ENCODE data around the gene RHAG.
"Not testable (repeated sequence)": the region's sequence is repeated elsewhere in the genome, so short reads cannot be mapped to it uniquely, and the experiment has no call there.

Gene RHAG

GRCh38 chr6:49636713-49637349, at the start of gene RHAG:
RHAG (minus strand) TSS chr6:49636839; CDS start chr6:49636812, 27 bp downstream.
- no peak for DNase-seq (ENCODE audit: low spot score)
- H3K4me3 Mint-ChIP-seq, result no peak within 1 kb of the TSS
- no peaks in the 10 kb centered on the region for H3K27me3 Mint-ChIP-seq (ENCODE audit: low read depth)
- no peak within 1 kb of the TSS for H3K27ac Mint-ChIP-seq
- no peaks in the 10 kb centered on the region for H3K4me1 Mint-ChIP-seq (ENCODE audit: low read depth)
- no peaks in the 10 kb centered on the region for H3K36me3 Mint-ChIP-seq (ENCODE audit: low read depth)
- H3K9me3 Mint-ChIP-seq, result no peaks in the 10 kb centered on the region

GRCh38 chr6:49676671-49677281, 40.1 kb upstream of the RHAG start:
- Mint-ChIP-seq H3K36me3 (ENCODE audit: low read depth) (no peaks in the 10 kb centered on the region), H3K27me3 (ENCODE audit: low read depth) (no peaks in the 10 kb centered on the region), H3K27ac (no peak overlapping the region), H3K9me3 (peaks cover 4% of the 10 kb centered on the region), H3K4me3 (no peak overlapping the region), H3K4me1 (ENCODE audit: low read depth) (no peaks in the 10 kb centered on the region)
- DNase-seq (ENCODE audit: low spot score), result no peak

- no peak overlapping the region for H3K27ac Mint-ChIP-seq
- H3K36me3 Mint-ChIP-seq (ENCODE audit: low read depth), result no peaks in the 10 kb centered on the region
- no peaks in the 10 kb centered on the region for H3K27me3 Mint-ChIP-seq (ENCODE audit: low read depth)
- H3K4me1 Mint-ChIP-seq (ENCODE audit: low read depth), result no peaks in the 10 kb centered on the region
- H3K9me3 Mint-ChIP-seq, result peaks cover 8% of the 10 kb centered on the region
- DNase-seq (ENCODE audit: low spot score), result no peak
- no peak overlapping the region for H3K4me3 Mint-ChIP-seq
Measured at GRCh38 chr6:49675816-49676215, 39.2 kb upstream of the RHAG start.

GRCh38 chr6:49668083-49668511, 31.5 kb upstream of the RHAG start:
- Mint-ChIP-seq H3K4me1 (ENCODE audit: low read depth) (peaks cover 2% of the 10 kb centered on the region), H3K27ac (no peak overlapping the region), H3K36me3 (ENCODE audit: low read depth) (no peaks in the 10 kb centered on the region), H3K27me3 (ENCODE audit: low read depth) (no peaks in the 10 kb centered on the region), H3K9me3 (peaks cover 8% of the 10 kb centered on the region), H3K4me3 (no peak overlapping the region)
- DNase-seq (ENCODE audit: low spot score), result no peak

GRCh38 chr6:49666930-49667757, 30.5 kb upstream of the RHAG start:
- H3K27ac Mint-ChIP-seq, result no peak overlapping the region
- peaks cover 7% of the 10 kb centered on the region for H3K9me3 Mint-ChIP-seq
- no peak for DNase-seq (ENCODE audit: low spot score)
- H3K27me3 Mint-ChIP-seq (ENCODE audit: low read depth), result no peaks in the 10 kb centered on the region
- H3K4me3 Mint-ChIP-seq, result no peak overlapping the region
- peaks cover 2% of the 10 kb centered on the region for H3K4me1 Mint-ChIP-seq (ENCODE audit: low read depth)
- no peaks in the 10 kb centered on the region for H3K36me3 Mint-ChIP-seq (ENCODE audit: low read depth)

GRCh38 chr6:49666480-49666879, 29.8 kb upstream of the RHAG start:
- no peak overlapping the region for H3K27ac Mint-ChIP-seq
- H3K36me3 Mint-ChIP-seq (ENCODE audit: low read depth), result no peaks in the 10 kb centered on the region
- no peaks in the 10 kb centered on the region for H3K27me3 Mint-ChIP-seq (ENCODE audit: low read depth)
- no peak overlapping the region for H3K4me3 Mint-ChIP-seq
- peaks cover under 1% of the 10 kb centered on the region for H3K9me3 Mint-ChIP-seq
- H3K4me1 Mint-ChIP-seq (ENCODE audit: low read depth), result peaks cover 2% of the 10 kb centered on the region
- no peak for DNase-seq (ENCODE audit: low spot score)

- Mint-ChIP-seq H3K9me3 (no peaks in the 10 kb centered on the region), H3K27ac (no peak overlapping the region), H3K4me1 (ENCODE audit: low read depth) (peaks cover 2% of the 10 kb centered on the region), H3K27me3 (ENCODE audit: low read depth) (no peaks in the 10 kb centered on the region), H3K36me3 (ENCODE audit: low read depth) (no peaks in the 10 kb centered on the region), H3K4me3 (no peak overlapping the region)
- no peak for DNase-seq (ENCODE audit: low spot score)
Measured at GRCh38 chr6:49664817-49665216, 28.2 kb upstream of the RHAG start.

- H3K36me3 Mint-ChIP-seq (ENCODE audit: low read depth); H3K4me3 Mint-ChIP-seq; H3K27ac Mint-ChIP-seq; H3K9me3 Mint-ChIP-seq; DNase-seq (ENCODE audit: low spot score); H3K4me1 Mint-ChIP-seq (ENCODE audit: low read depth); H3K27me3 Mint-ChIP-seq (ENCODE audit: low read depth): not testable (repeated sequence)
Measured at GRCh38 chr6:49664054-49664453, 27.4 kb upstream of the RHAG start.

GRCh38 chr6:49662892-49663261, 26.2 kb upstream of the RHAG start:
- no peak for DNase-seq (ENCODE audit: low spot score)
- Mint-ChIP-seq H3K9me3 (no peaks in the 10 kb centered on the region), H3K27ac (no peak overlapping the region), H3K4me1 (ENCODE audit: low read depth) (peaks cover 2% of the 10 kb centered on the region), H3K4me3 (no peak overlapping the region), H3K36me3 (ENCODE audit: low read depth) (no peaks in the 10 kb centered on the region), H3K27me3 (ENCODE audit: low read depth) (no peaks in the 10 kb centered on the region)

- Mint-ChIP-seq H3K9me3 (no peaks in the 10 kb centered on the region), H3K36me3 (ENCODE audit: low read depth) (no peaks in the 10 kb centered on the region), H3K4me3 (no peak overlapping the region), H3K27me3 (ENCODE audit: low read depth) (no peaks in the 10 kb centered on the region), H3K4me1 (ENCODE audit: low read depth) (peaks cover 2% of the 10 kb centered on the region), H3K27ac (no peak overlapping the region)
- DNase-seq (ENCODE audit: low spot score), result no peak
Measured at GRCh38 chr6:49662231-49662891, 25.7 kb upstream of the RHAG start.

GRCh38 chr6:49653942-49654341, 17.3 kb upstream of the RHAG start:
- Mint-ChIP-seq H3K27ac (no peak overlapping the region), H3K27me3 (ENCODE audit: low read depth) (no peaks in the 10 kb centered on the region), H3K36me3 (ENCODE audit: low read depth) (no peaks in the 10 kb centered on the region), H3K4me1 (ENCODE audit: low read depth) (no peaks in the 10 kb centered on the region), H3K9me3 (no peaks in the 10 kb centered on the region), H3K4me3 (no peak overlapping the region)
- no peak for DNase-seq (ENCODE audit: low spot score)

GRCh38 chr6:49653438-49653837, 16.8 kb upstream of the RHAG start:
- Mint-ChIP-seq H3K36me3 (ENCODE audit: low read depth) (no peaks in the 10 kb centered on the region), H3K4me1 (ENCODE audit: low read depth) (no peaks in the 10 kb centered on the region), H3K27me3 (ENCODE audit: low read depth) (no peaks in the 10 kb centered on the region), H3K4me3 (no peak overlapping the region), H3K9me3 (no peaks in the 10 kb centered on the region), H3K27ac (no peak overlapping the region)
- no peak for DNase-seq (ENCODE audit: low spot score)

GRCh38 chr6:49651239-49651638, 14.6 kb upstream of the RHAG start:
- H3K27ac Mint-ChIP-seq, result no peak overlapping the region
- no peak for DNase-seq (ENCODE audit: low spot score)
- no peak overlapping the region for H3K4me3 Mint-ChIP-seq
- H3K27me3 Mint-ChIP-seq (ENCODE audit: low read depth), result no peaks in the 10 kb centered on the region
- no peaks in the 10 kb centered on the region for H3K9me3 Mint-ChIP-seq
- H3K36me3 Mint-ChIP-seq (ENCODE audit: low read depth), result no peaks in the 10 kb centered on the region
- no peaks in the 10 kb centered on the region for H3K4me1 Mint-ChIP-seq (ENCODE audit: low read depth)

GRCh38 chr6:49649988-49650387, 13.3 kb upstream of the RHAG start:
- Mint-ChIP-seq H3K4me3 (no peak overlapping the region), H3K4me1 (ENCODE audit: low read depth) (no peaks in the 10 kb centered on the region), H3K27ac (no peak overlapping the region), H3K9me3 (no peaks in the 10 kb centered on the region), H3K27me3 (ENCODE audit: low read depth) (no peaks in the 10 kb centered on the region), H3K36me3 (ENCODE audit: low read depth) (no peaks in the 10 kb centered on the region)
- no peak for DNase-seq (ENCODE audit: low spot score)

Measured in T-helper 2 cell treated with Interferon-gamma antibody and Interleukin-4, amounts not matched to agents 5 μg/mL and 100 μg/mL, for 36 hours (primary cell).